ENCODE results near the gene SYNDIG1. TPM values are rescaled to one million over a fixed set of nuclear protein-coding genes. Genes with fewer than 3 reads are reported as not detected.

The SYNDIG1 gene
- total and polyA plus RNA-seq, 5 donors from 2014 or later = not detected

GRCh38 chr20:24567508-24567907 lies 98.1 kb downstream of the SYNDIG1 start:
- H3K27me3 ChIP-seq (ENCODE audit: control insufficient read depth, insufficient read depth, low read length) = no peaks in the 10 kb centered on the region
- H3K4me3 ChIP-seq (ENCODE audit: low read depth, low read length) = no peak overlapping the region
- H3K9me3 ChIP-seq (ENCODE audit: control insufficient read depth in 2 of 2, low read length in 2 of 2) = peaks cover 3 to 10% of the 10 kb centered on the region in 2 experiments
- H3K4me1 ChIP-seq (ENCODE audit: control insufficient read depth, insufficient read depth, low read length, poor library complexity, severe bottlenecking) = no peaks in the 10 kb centered on the region
- H3K36me3 ChIP-seq (ENCODE audit: control insufficient read depth, insufficient read depth, low read length) = no peaks in the 10 kb centered on the region
- no peak overlapping the region for H3K27ac ChIP-seq (ENCODE audit: insufficient read depth, low read length, poor library complexity, severe bottlenecking)
- Mint-ChIP-seq H3K4me1 (no peaks in the 10 kb centered on the region), H3K36me3 (no peaks in the 10 kb centered on the region), H3K27ac (no peak overlapping the region), H3K4me3 (no peak overlapping the region), H3K27me3 (peaks cover 4% of the 10 kb centered on the region), H3K9me3 (peaks cover 0 to 8% (median under 1%) of the 10 kb centered on the region in 7 donors)
- DNase-seq = no peak
- no peak for ATAC-seq (ENCODE audit: low read depth in 2 of 2)

- Mint-ChIP-seq H3K27ac (no peak overlapping the region), H3K9me3 (peaks cover 0 to 2% (median 0%) of the 10 kb centered on the region in 7 donors), H3K36me3 (no peaks in the 10 kb centered on the region), H3K27me3 (peaks cover 4% of the 10 kb centered on the region), H3K4me3 (no peak overlapping the region), H3K4me1 (no peaks in the 10 kb centered on the region)
- no peak for ATAC-seq (ENCODE audit: low read depth in 2 of 2)
- Histone ChIP-seq H3K4me1 (ENCODE audit: control insufficient read depth, insufficient read depth, low read length, poor library complexity, severe bottlenecking) (no peaks in the 10 kb centered on the region), H3K27ac (ENCODE audit: insufficient read depth, low read length, poor library complexity, severe bottlenecking) (no peak overlapping the region), H3K36me3 (ENCODE audit: control insufficient read depth, insufficient read depth, low read length) (no peaks in the 10 kb centered on the region), H3K9me3 (ENCODE audit: control insufficient read depth in 2 of 2, low read length in 2 of 2) (peaks cover 0 to under 1% of the 10 kb centered on the region in 2 experiments), H3K27me3 (ENCODE audit: control insufficient read depth, insufficient read depth, low read length) (no peaks in the 10 kb centered on the region), H3K4me3 (ENCODE audit: low read depth, low read length) (no peak overlapping the region)
- DNase-seq = no peak
Measured at GRCh38 chr20:24568842-24569241, 99.4 kb downstream of the SYNDIG1 start.

DNA sequence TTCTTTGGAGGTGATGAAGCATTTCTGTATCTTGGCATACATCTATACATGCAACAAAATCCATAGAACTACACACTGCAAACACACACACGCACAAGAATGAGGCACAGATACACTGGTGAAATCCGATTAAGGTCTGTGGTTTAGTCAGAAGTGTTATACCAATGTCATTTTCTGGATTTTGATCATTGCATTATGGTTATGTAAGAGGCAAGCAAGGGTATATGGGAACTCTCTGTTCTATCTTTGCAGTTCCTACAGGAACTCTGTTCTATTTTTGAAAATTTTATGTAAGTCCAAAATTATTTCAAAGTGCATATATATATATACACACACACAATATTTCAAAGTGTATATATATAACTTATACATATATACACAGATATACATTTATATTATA lies 101.7 kb downstream of the SYNDIG1 start:
- ATAC-seq (ENCODE audit: low read depth in 2 of 2) (no peak), DNase-seq (no peak)
- Mint-ChIP-seq H3K27ac (no peak overlapping the region), H3K36me3 (no peaks in the 10 kb centered on the region), H3K4me3 (no peak overlapping the region), H3K4me1 (no peaks in the 10 kb centered on the region), H3K27me3 (no peaks in the 10 kb centered on the region), H3K9me3 (no peaks in the 10 kb centered on the region)
- Histone ChIP-seq H3K9me3 (ENCODE audit: control insufficient read depth in 2 of 2, low read length in 2 of 2) (no peaks in the 10 kb centered on the region), H3K4me3 (ENCODE audit: low read depth, low read length) (no peak overlapping the region), H3K27ac (ENCODE audit: insufficient read depth, low read length, poor library complexity, severe bottlenecking) (no peak overlapping the region), H3K36me3 (ENCODE audit: control insufficient read depth, insufficient read depth, low read length) (no peaks in the 10 kb centered on the region), H3K27me3 (ENCODE audit: control insufficient read depth, insufficient read depth, low read length) (no peaks in the 10 kb centered on the region), H3K4me1 (ENCODE audit: control insufficient read depth, insufficient read depth, low read length, poor library complexity, severe bottlenecking) (no peaks in the 10 kb centered on the region)

- Histone ChIP-seq H3K27me3 (ENCODE audit: control insufficient read depth, insufficient read depth, low read length) (no peaks in the 10 kb centered on the region), H3K27ac (ENCODE audit: insufficient read depth, low read length, poor library complexity, severe bottlenecking) (no peak overlapping the region), H3K9me3 (ENCODE audit: control insufficient read depth in 2 of 2, low read length in 2 of 2) (no peaks in the 10 kb centered on the region), H3K4me1 (ENCODE audit: control insufficient read depth, insufficient read depth, low read length, poor library complexity, severe bottlenecking) (no peaks in the 10 kb centered on the region), H3K4me3 (ENCODE audit: low read depth, low read length) (no peak overlapping the region), H3K36me3 (ENCODE audit: control insufficient read depth, insufficient read depth, low read length) (no peaks in the 10 kb centered on the region)
- Mint-ChIP-seq H3K4me1 (no peaks in the 10 kb centered on the region), H3K27ac (no peak overlapping the region), H3K4me3 (no peak overlapping the region), H3K9me3 (no peaks in the 10 kb centered on the region), H3K27me3 (no peaks in the 10 kb centered on the region), H3K36me3 (no peaks in the 10 kb centered on the region)
- ATAC-seq (ENCODE audit: low read depth in 2 of 2) (no peak), DNase-seq (no peak)
Measured at GRCh38 chr20:24572140-24572539, 102.7 kb downstream of the SYNDIG1 start.

GRCh38 chr20:24572862-24573261 lies 103.4 kb downstream of the SYNDIG1 start:
- no peaks in the 10 kb centered on the region for H3K9me3 ChIP-seq (ENCODE audit: control insufficient read depth in 2 of 2, low read length in 2 of 2)
- DNase-seq = no peak
- Mint-ChIP-seq H3K4me3 (no peak overlapping the region), H3K36me3 (no peaks in the 10 kb centered on the region), H3K27ac (no peak overlapping the region), H3K4me1 (no peaks in the 10 kb centered on the region), H3K9me3 (no peaks in the 10 kb centered on the region), H3K27me3 (no peaks in the 10 kb centered on the region)
- H3K27me3 ChIP-seq (ENCODE audit: control insufficient read depth, insufficient read depth, low read length) = no peaks in the 10 kb centered on the region
- no peaks in the 10 kb centered on the region for H3K36me3 ChIP-seq (ENCODE audit: control insufficient read depth, insufficient read depth, low read length)
- no peak overlapping the region for H3K4me3 ChIP-seq (ENCODE audit: low read depth, low read length)
- no peak overlapping the region for H3K27ac ChIP-seq (ENCODE audit: insufficient read depth, low read length, poor library complexity, severe bottlenecking)
- no peaks in the 10 kb centered on the region for H3K4me1 ChIP-seq (ENCODE audit: control insufficient read depth, insufficient read depth, low read length, poor library complexity, severe bottlenecking)
- no peak for ATAC-seq (ENCODE audit: low read depth in 2 of 2)

GRCh38 chr20:24573557-24573956 lies 104.1 kb downstream of the SYNDIG1 start:
- H3K4me3 Mint-ChIP-seq = no peak overlapping the region
- no peaks in the 10 kb centered on the region for H3K27me3 ChIP-seq (ENCODE audit: control insufficient read depth, insufficient read depth, low read length)
- no peaks in the 10 kb centered on the region for H3K27me3 Mint-ChIP-seq
- no peaks in the 10 kb centered on the region for H3K9me3 Mint-ChIP-seq
- no peak overlapping the region for H3K4me3 ChIP-seq (ENCODE audit: low read depth, low read length)
- ATAC-seq (ENCODE audit: low read depth in 2 of 2) = no peak
- no peak for DNase-seq
- H3K27ac ChIP-seq (ENCODE audit: insufficient read depth, low read length, poor library complexity, severe bottlenecking) = no peak overlapping the region
- no peaks in the 10 kb centered on the region for H3K4me1 ChIP-seq (ENCODE audit: control insufficient read depth, insufficient read depth, low read length, poor library complexity, severe bottlenecking)
- no peaks in the 10 kb centered on the region for H3K36me3 Mint-ChIP-seq
- no peaks in the 10 kb centered on the region for H3K36me3 ChIP-seq (ENCODE audit: control insufficient read depth, insufficient read depth, low read length)
- no peaks in the 10 kb centered on the region for H3K4me1 Mint-ChIP-seq
- H3K27ac Mint-ChIP-seq = no peak overlapping the region
- no peaks in the 10 kb centered on the region for H3K9me3 ChIP-seq (ENCODE audit: control insufficient read depth in 2 of 2, low read length in 2 of 2)

DNA sequence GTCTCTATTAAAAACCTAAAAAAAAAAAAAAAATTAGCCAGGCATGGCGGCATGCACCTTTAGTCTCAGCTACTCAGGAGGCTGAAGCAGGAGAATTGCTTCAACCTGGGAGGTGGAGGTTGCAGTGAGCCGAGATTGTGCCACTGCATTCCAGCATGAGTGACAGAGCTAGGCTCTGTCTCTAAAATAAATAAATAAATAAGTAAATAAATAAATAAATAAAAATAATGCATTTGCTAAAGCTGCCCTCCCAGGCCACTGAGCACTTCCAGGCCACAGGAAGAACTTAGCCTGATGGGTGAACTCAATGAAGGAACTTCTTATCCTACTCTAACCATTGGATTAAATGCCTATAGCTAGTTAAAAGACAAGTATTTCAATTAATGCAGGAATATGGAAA lies 104.9 kb downstream of the SYNDIG1 start:
- Histone ChIP-seq H3K9me3 (ENCODE audit: control insufficient read depth in 2 of 2, low read length in 2 of 2) (no peaks in the 10 kb centered on the region), H3K4me3 (ENCODE audit: low read depth, low read length) (no peak overlapping the region), H3K36me3 (ENCODE audit: control insufficient read depth, insufficient read depth, low read length) (no peaks in the 10 kb centered on the region), H3K4me1 (ENCODE audit: control insufficient read depth, insufficient read depth, low read length, poor library complexity, severe bottlenecking) (no peaks in the 10 kb centered on the region), H3K27ac (ENCODE audit: insufficient read depth, low read length, poor library complexity, severe bottlenecking) (no peak overlapping the region), H3K27me3 (ENCODE audit: control insufficient read depth, insufficient read depth, low read length) (no peaks in the 10 kb centered on the region)
- no peak for DNase-seq
- no peak overlapping the region for H3K4me3 Mint-ChIP-seq
- H3K27me3 Mint-ChIP-seq = no peaks in the 10 kb centered on the region
- no peaks in the 10 kb centered on the region for H3K4me1 Mint-ChIP-seq
- H3K36me3 Mint-ChIP-seq = no peaks in the 10 kb centered on the region
- ATAC-seq (ENCODE audit: low read depth in 2 of 2) = no peak
- no peak overlapping the region for H3K27ac Mint-ChIP-seq
- peaks cover 0 to 1% (median 0%) of the 10 kb centered on the region in 7 donors for H3K9me3 Mint-ChIP-seq

DNA sequence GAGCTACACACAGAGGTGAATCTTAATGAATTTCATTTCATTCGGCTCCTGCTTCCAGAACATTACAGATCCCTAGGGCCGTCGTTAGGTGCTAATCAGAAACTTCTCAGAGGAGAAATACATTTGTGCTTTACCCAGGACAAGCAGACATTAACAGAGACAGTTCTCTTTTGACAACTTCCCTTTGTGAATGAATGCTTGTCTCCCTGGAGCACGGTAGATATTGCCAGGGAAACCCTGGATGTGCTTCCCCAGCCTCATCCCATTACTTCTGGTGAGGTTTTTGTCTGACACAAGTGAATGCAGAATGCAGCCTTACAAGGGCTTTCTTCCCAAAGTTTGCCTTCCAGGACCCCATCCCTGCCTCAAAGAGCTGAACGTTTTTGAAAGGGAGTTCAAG lies 105.4 kb downstream of the SYNDIG1 start:
- Histone ChIP-seq H3K4me1 (ENCODE audit: control insufficient read depth, insufficient read depth, low read length, poor library complexity, severe bottlenecking) (no peaks in the 10 kb centered on the region), H3K4me3 (ENCODE audit: low read depth, low read length) (no peak overlapping the region), H3K36me3 (ENCODE audit: control insufficient read depth, insufficient read depth, low read length) (no peaks in the 10 kb centered on the region), H3K9me3 (ENCODE audit: control insufficient read depth in 2 of 2, low read length in 2 of 2) (no peaks in the 10 kb centered on the region), H3K27me3 (ENCODE audit: control insufficient read depth, insufficient read depth, low read length) (no peaks in the 10 kb centered on the region), H3K27ac (ENCODE audit: insufficient read depth, low read length, poor library complexity, severe bottlenecking) (no peak overlapping the region)
- DNase-seq (no peak), ATAC-seq (ENCODE audit: low read depth in 2 of 2) (no peak)
- Mint-ChIP-seq H3K36me3 (no peaks in the 10 kb centered on the region), H3K4me3 (no peak overlapping the region), H3K27ac (no peak overlapping the region), H3K27me3 (no peaks in the 10 kb centered on the region), H3K9me3 (peaks cover 0 to 1% (median 0%) of the 10 kb centered on the region in 7 donors), H3K4me1 (no peaks in the 10 kb centered on the region)

All from CD4-positive, CD25-positive, alpha-beta regulatory T cell (primary cell).